ENCODE results near the gene ALS2. TPM values are rescaled to one million over a fixed set of nuclear protein-coding genes. Genes with fewer than 3 reads are reported as not detected.
"Not testable (repeated sequence)": the region's sequence is repeated elsewhere in the genome, so short reads cannot be mapped to it uniquely, and the experiment has no call there.

ALS2 gene
- total RNA-seq, 2 experiments from 2014 or later, result 10.1 to 10.5 TPM

DNA sequence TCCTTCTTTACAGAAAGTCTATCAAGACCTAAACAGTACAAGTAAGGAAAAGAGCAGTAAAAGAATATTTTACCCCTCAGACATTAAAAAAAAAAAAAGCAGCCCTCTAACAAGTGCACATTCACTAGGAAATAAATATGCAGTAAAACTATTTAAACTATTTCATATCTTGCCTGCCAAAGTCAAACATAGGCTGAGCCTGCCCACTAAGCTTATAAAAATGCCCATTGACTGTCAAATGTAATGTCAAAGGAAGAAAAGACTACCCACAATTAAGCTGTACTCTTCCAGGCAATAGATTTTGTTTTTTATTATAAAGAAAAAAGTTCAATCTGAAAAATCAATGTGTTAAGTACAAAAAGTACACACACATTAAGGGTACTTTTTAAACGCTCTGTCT is 11.8 kb downstream of the ALS2 start:
- ChIA-PET CTCF (interaction anchor here (1.3 to 1.7 kb wide), 2 partner anchors 19 to 92 kb away, joined by 3 to 6 read pairs; no protein-coding TSS in a partner anchor), POLR2A (no interaction called here)
- ATAC-seq, result no peak
- H3K27ac Mint-ChIP-seq, result no peak overlapping the region
- no peak for DNase-seq
- no peaks in the 10 kb centered on the region for H3K9me3 Mint-ChIP-seq
- H3K36me3 Mint-ChIP-seq (ENCODE audit: low read depth), result peaks cover 9% of the 10 kb centered on the region
- intact Hi-C loops (cut with micrococcal nuclease), result no loop called here
- no peaks in the 10 kb centered on the region for H3K27me3 Mint-ChIP-seq
- no peak overlapping the region for H3K4me3 Mint-ChIP-seq
- peaks cover 5% of the 10 kb centered on the region for H3K4me1 Mint-ChIP-seq (ENCODE audit: low read depth)
- no peak for TF ChIP-seq CTCF (IDR thresholded peaks at IDR 0.05)

DNA sequence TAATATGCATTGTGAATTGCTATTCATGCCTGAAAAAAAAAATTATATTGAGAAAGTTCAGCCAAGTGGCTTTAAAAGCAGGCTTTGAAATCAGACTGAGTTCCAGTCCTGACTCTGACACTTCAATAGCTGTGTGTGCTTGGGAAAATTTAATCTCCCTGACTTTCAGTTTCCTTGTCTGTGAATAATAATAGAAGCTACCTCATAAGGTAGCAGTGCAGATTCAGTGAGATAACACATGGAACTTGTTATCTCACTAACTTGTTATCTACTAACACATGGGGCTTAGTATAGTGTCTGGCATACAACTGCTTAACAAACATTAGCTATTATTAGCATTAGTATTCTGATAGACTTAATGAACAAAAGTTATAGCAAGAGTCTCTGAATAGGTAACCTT is 14.9 kb downstream of the ALS2 start:
- intact Hi-C loops (cut with micrococcal nuclease), result no loop called here

DNA sequence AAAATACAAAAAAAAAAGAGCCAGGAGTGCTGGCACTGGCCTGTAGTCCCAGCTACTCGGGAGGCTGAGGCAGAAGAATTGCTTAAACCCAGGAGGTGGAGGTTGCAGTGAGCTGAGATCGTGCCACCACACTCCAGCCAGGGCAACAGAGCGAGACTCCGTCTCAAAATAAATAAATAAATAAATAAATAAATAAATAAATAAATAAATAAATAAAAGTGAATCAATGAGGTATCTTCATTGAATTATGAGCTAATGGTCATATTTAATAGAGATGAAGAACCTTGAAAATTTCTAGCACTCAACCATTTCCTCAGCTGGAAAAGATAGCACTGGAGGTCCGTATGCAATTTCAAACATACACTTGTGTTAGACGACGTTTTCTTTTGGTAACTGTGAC is 16.3 kb downstream of the ALS2 start:
- ATAC-seq; intact Hi-C loops (cut with micrococcal nuclease); H3K9me3 Mint-ChIP-seq; CTCF ChIA-PET; POLR2A ChIA-PET; DNase-seq; H3K27ac Mint-ChIP-seq; H3K4me3 Mint-ChIP-seq; H3K27me3 Mint-ChIP-seq; H3K4me1 Mint-ChIP-seq (ENCODE audit: low read depth): not testable (repeated sequence)
- H3K36me3 Mint-ChIP-seq (ENCODE audit: low read depth), result peaks cover 17% of the 10 kb centered on the region

More for the DNA sequence above, 14.9 kb downstream of the ALS2 start:
- no peaks in the 10 kb centered on the region for H3K4me1 Mint-ChIP-seq (ENCODE audit: low read depth)
- no peak for ATAC-seq
- no peak overlapping the region for H3K27ac Mint-ChIP-seq
- H3K27me3 Mint-ChIP-seq, result no peaks in the 10 kb centered on the region
- peaks cover 14% of the 10 kb centered on the region for H3K36me3 Mint-ChIP-seq (ENCODE audit: low read depth)
- H3K4me3 Mint-ChIP-seq, result no peak overlapping the region
- no peak for TF ChIP-seq CTCF (IDR thresholded peaks at IDR 0.05)
- ChIA-PET POLR2A (no interaction called here), CTCF (no interaction called here)
- H3K9me3 Mint-ChIP-seq, result no peaks in the 10 kb centered on the region
- DNase-seq, result no peak

- Mint-ChIP-seq H3K4me3 (no peak overlapping the region), H3K36me3 (ENCODE audit: low read depth) (peaks cover 13% of the 10 kb centered on the region), H3K4me1 (ENCODE audit: low read depth) (no peaks in the 10 kb centered on the region), H3K9me3 (no peaks in the 10 kb centered on the region), H3K27ac (no peak overlapping the region), H3K27me3 (no peaks in the 10 kb centered on the region)
- CTCF ChIA-PET, result no interaction called here
- ATAC-seq (no peak), DNase-seq (no peak)
- no peak for TF ChIP-seq CTCF (IDR thresholded peaks at IDR 0.05)
- POLR2A ChIA-PET, result no interaction called here
- intact Hi-C loops (cut with micrococcal nuclease), result no loop called here
Observed at GRCh38 chr2:201761101-201761500, 19.6 kb downstream of the ALS2 start.

GRCh38 chr2:201759567-201759966 is 21.2 kb downstream of the ALS2 start:
- no peak overlapping the region for H3K27ac Mint-ChIP-seq
- no peaks in the 10 kb centered on the region for H3K9me3 Mint-ChIP-seq
- H3K4me1 Mint-ChIP-seq (ENCODE audit: low read depth), result no peaks in the 10 kb centered on the region
- TF ChIP-seq CTCF (IDR thresholded peaks at IDR 0.05), result no peak
- H3K4me3 Mint-ChIP-seq, result no peak overlapping the region
- H3K27me3 Mint-ChIP-seq, result no peaks in the 10 kb centered on the region
- DNase-seq (no peak), ATAC-seq (no peak)
- ChIA-PET CTCF (no interaction called here), POLR2A (no interaction called here)
- intact Hi-C loops (cut with micrococcal nuclease), result no loop called here
- peaks cover 13% of the 10 kb centered on the region for H3K36me3 Mint-ChIP-seq (ENCODE audit: low read depth)

- TF ChIP-seq CTCF (IDR thresholded peaks at IDR 0.05), result no peak
- ChIA-PET POLR2A (no interaction called here), CTCF (interaction anchor here (1.0 kb wide), 1 partner anchor 9 kb away, joined by 3 read pairs; no protein-coding TSS in a partner anchor)
- no peak overlapping the region for H3K27ac Mint-ChIP-seq
- intact Hi-C loops (cut with micrococcal nuclease), result no loop called here
- H3K27me3 Mint-ChIP-seq, result no peaks in the 10 kb centered on the region
- H3K4me1 Mint-ChIP-seq (ENCODE audit: low read depth), result no peaks in the 10 kb centered on the region
- H3K9me3 Mint-ChIP-seq, result no peaks in the 10 kb centered on the region
- no peak overlapping the region for H3K4me3 Mint-ChIP-seq
- ATAC-seq (no peak), DNase-seq (no peak)
- peaks cover 13% of the 10 kb centered on the region for H3K36me3 Mint-ChIP-seq (ENCODE audit: low read depth)
Observed at GRCh38 chr2:201758873-201759272, 21.9 kb downstream of the ALS2 start.
